ENCODE results near the gene KCND2. TPM values are rescaled to one million over a fixed set of nuclear protein-coding genes. Genes with fewer than 3 reads are reported as not detected.

Gene KCND2
- total and polyA plus RNA-seq, 2 donors: 0.20 to 5.9 TPM

DNA sequence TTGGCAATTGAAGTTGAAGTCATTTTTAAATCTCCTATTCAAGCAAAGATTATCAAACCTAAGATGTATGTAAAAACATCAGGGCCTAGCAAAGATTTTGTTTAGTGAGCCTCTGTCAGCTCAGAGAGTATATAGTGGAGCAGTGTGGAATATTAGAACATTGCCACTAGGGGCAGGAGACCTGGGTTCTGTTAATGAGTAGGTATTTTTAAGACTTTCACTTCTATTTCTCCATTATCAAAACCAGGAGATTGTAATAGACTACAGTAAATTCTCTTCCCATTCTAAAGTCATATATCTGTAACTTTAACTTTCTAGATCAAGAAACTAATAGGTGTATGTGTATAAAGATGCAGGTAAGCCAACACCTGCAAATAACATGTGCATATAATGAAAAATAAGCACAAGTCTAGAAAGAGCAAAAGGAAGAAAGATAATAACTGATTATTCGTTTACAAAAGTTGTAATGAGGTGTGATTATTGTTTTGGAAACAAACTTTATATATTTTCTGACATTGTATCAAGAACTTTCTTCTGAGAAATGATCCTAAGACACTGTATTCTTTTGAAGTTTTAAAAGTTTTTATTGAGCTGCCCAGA is 64.4 kb downstream of the KCND2 start:
- Histone ChIP-seq H3K27ac (ENCODE audit: low read depth) (no peak overlapping the region), H3K4me1 (ENCODE audit: insufficient read depth) (no peaks in the 10 kb centered on the region), H3K4me3 (ENCODE audit: low read depth, low read length) (no peak overlapping the region), H3K36me3 (ENCODE audit: insufficient read depth) (no peaks in the 10 kb centered on the region)
- DNase-seq (ENCODE audit: extremely low spot score): no peak
- 66% methylated on average over 1 of the region's 1 CpG for WGBS

- DNase-seq (ENCODE audit: extremely low spot score): no peak
- 57% methylated on average over 5 of the region's 5 CpGs for WGBS
- no peak overlapping the region for H3K27ac ChIP-seq (ENCODE audit: low read depth)
These were observed 71.3 kb downstream of the KCND2 start for GRCh38 chr7:120344276-120344675.

GRCh38 chr7:120353171-120353570 is 80.2 kb downstream of the KCND2 start:
- WGBS: 92% methylated on average over 3 of the region's 3 CpGs
- H3K4me3 ChIP-seq (ENCODE audit: low read depth, low read length): no peak overlapping the region

More at GRCh38 chr7:120344276-120344675, 71.3 kb downstream of the KCND2 start:
- H3K36me3 ChIP-seq (ENCODE audit: insufficient read depth): no peaks in the 10 kb centered on the region
- no peak overlapping the region for H3K4me3 ChIP-seq (ENCODE audit: low read depth, low read length)
- no peaks in the 10 kb centered on the region for H3K4me1 ChIP-seq (ENCODE audit: insufficient read depth)

DNA sequence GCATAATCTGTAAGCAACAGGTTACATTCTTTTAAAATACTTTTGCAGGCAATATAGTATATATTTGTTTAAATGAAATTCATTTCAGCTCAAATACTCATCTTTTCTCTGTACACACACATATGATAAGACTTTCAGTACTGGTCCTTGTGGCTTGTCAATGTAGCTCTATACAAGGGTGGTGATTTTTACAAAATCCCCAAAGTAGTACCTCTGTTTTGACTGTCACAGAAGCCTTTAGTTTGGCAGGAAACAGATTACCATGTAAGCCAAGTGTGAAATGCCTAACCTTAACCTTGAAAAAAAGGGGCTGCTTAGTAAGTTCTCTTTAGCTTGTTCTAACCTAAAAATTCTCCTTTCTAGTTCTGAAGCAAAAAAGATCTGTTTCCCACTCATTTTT is 87.9 kb downstream of the KCND2 start:
- H3K4me3 ChIP-seq (ENCODE audit: low read depth, low read length): no peak overlapping the region
- H3K4me1 ChIP-seq (ENCODE audit: insufficient read depth): no peaks in the 10 kb centered on the region
- no peak overlapping the region for H3K27ac ChIP-seq (ENCODE audit: low read depth)
- no peak for DNase-seq (ENCODE audit: extremely low spot score)
- no peaks in the 10 kb centered on the region for H3K36me3 ChIP-seq (ENCODE audit: insufficient read depth)

More at GRCh38 chr7:120353171-120353570, 80.2 kb downstream of the KCND2 start:
- no peak for DNase-seq (ENCODE audit: extremely low spot score)
- H3K27ac ChIP-seq (ENCODE audit: low read depth): no peak overlapping the region
- no peaks in the 10 kb centered on the region for H3K36me3 ChIP-seq (ENCODE audit: insufficient read depth)
- no peaks in the 10 kb centered on the region for H3K4me1 ChIP-seq (ENCODE audit: insufficient read depth)

DNA sequence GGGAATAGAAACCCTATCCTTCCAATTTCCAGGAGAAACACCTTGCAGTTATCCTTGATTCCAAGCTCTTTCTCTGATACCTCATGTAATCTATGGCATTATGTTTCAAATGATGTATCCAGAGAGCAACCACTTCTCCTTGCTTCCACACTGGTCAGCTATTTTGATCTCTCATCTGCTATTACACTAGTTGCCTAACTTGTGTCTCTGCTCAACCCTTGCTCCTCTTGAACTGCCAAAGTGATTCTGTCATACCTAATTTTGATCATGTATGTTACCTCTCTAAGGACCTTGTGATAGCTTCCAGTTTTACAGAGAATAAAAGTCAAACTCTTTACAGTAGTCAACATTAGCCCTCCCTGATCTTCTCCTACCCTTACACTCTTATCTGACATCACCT is 90.4 kb downstream of the KCND2 start:
- no peak overlapping the region for H3K27ac ChIP-seq (ENCODE audit: low read depth)
- H3K4me3 ChIP-seq (ENCODE audit: low read depth, low read length): no peak overlapping the region
- no peaks in the 10 kb centered on the region for H3K36me3 ChIP-seq (ENCODE audit: insufficient read depth)
- DNase-seq (ENCODE audit: extremely low spot score): no peak
- no peaks in the 10 kb centered on the region for H3K4me1 ChIP-seq (ENCODE audit: insufficient read depth)

DNA sequence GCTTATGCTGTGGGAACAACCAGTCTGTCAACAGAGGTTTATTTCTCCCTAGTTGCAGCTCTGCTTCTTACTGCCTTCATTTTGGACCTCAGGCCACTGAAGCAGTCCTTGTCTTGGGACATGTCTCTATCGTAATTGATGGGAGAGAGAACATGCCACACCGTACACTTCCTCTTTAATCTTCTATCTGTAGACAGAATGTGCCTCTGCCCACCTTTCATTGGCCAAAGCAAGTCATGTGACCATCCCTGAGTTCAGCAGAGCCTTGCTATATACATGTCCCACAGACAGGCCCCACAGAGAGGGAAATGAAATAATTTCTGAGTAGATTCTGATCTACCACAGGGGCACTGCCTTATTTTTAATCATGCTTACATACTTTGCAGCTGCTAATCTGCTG is 98.0 kb downstream of the KCND2 start:
- DNase-seq (ENCODE audit: extremely low spot score): no peak
- Histone ChIP-seq H3K4me1 (ENCODE audit: insufficient read depth) (no peaks in the 10 kb centered on the region), H3K4me3 (ENCODE audit: low read depth, low read length) (no peak overlapping the region), H3K27ac (ENCODE audit: low read depth) (no peak overlapping the region), H3K36me3 (ENCODE audit: insufficient read depth) (no peaks in the 10 kb centered on the region)
- WGBS: 82% methylated on average over 2 of the region's 2 CpGs

DNA sequence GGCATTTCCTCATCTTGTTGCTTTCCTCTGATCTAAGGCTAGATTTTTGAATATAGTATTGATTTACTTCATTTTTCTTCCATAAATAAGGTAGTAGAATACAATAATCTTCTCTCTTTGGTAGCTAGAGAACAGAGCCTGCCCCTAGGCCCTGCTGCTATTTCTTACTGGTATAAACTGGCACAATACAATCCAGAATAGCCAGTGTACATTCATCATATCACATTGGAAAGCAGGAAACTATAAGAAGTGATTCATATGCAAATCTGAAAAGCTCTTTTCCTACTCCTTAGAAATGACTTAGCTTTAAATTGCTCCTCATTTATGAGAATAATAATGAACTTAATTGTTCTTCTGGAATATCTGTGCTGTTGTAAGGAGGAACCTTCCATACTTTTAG is 100.2 kb downstream of the KCND2 start:
- H3K27ac ChIP-seq (ENCODE audit: low read depth): no peak overlapping the region
- H3K4me1 ChIP-seq (ENCODE audit: insufficient read depth): no peaks in the 10 kb centered on the region
- no peak overlapping the region for H3K4me3 ChIP-seq (ENCODE audit: low read depth, low read length)
- DNase-seq (ENCODE audit: extremely low spot score): no peak
- H3K36me3 ChIP-seq (ENCODE audit: insufficient read depth): no peaks in the 10 kb centered on the region

- H3K4me3 ChIP-seq (ENCODE audit: low read depth, low read length): no peak overlapping the region
- no peak overlapping the region for H3K27ac ChIP-seq (ENCODE audit: low read depth)
- H3K4me1 ChIP-seq (ENCODE audit: insufficient read depth): no peaks in the 10 kb centered on the region
- H3K36me3 ChIP-seq (ENCODE audit: insufficient read depth): no peaks in the 10 kb centered on the region
- no peak for DNase-seq (ENCODE audit: extremely low spot score)
These were observed 121.6 kb downstream of the KCND2 start for GRCh38 chr7:120394595-120394994.

- no peak overlapping the region for H3K27ac ChIP-seq (ENCODE audit: low read depth)
- no peaks in the 10 kb centered on the region for H3K36me3 ChIP-seq (ENCODE audit: insufficient read depth)
- 76% methylated on average over 3 of the region's 3 CpGs for WGBS
- no peaks in the 10 kb centered on the region for H3K4me1 ChIP-seq (ENCODE audit: insufficient read depth)
- DNase-seq (ENCODE audit: extremely low spot score): no peak
- no peak overlapping the region for H3K4me3 ChIP-seq (ENCODE audit: low read depth, low read length)
These were observed 122.6 kb downstream of the KCND2 start for GRCh38 chr7:120395526-120396019.

- WGBS: 89% methylated on average over 3 of the region's 3 CpGs
- Histone ChIP-seq H3K4me1 (ENCODE audit: insufficient read depth) (no peaks in the 10 kb centered on the region), H3K4me3 (ENCODE audit: low read depth, low read length) (no peak overlapping the region), H3K36me3 (ENCODE audit: insufficient read depth) (no peaks in the 10 kb centered on the region), H3K27ac (ENCODE audit: low read depth) (no peak overlapping the region)
- DNase-seq (ENCODE audit: extremely low spot score): no peak
These were observed 125.5 kb downstream of the KCND2 start for GRCh38 chr7:120398284-120399000.

DNA sequence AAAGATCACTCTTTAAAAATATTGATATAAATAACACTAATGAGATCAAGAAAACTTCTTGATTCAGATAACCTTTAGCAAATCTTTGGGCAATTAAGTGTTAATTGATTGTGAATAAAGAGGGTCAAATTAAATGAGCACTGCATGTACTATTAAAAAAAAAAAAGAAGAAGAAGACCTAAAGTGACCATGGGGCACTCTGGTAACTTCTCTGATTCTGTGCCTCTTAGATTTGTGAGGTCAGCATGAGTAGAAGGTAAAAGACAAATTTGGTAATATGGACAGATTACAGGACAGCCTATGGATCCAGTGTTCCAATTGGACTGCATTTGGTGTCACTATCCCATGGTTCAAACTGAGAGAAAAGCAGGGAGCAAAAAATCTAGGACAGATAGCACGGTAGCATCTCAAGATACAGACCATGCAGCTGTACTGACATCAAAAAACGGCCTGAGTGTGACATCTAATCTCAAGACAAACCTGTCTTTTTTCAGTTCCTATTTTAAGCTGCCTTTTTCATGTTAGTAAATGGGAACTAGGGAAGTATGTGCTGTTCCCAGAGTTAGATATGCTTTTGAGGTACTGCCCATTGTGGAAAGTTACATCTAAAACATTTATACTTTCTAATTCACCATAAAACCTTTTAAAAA is 128.0 kb downstream of the KCND2 start:
- Histone ChIP-seq H3K36me3 (ENCODE audit: insufficient read depth) (no peaks in the 10 kb centered on the region), H3K27ac (ENCODE audit: low read depth) (no peak overlapping the region), H3K4me3 (ENCODE audit: low read depth, low read length) (no peak overlapping the region), H3K4me1 (ENCODE audit: insufficient read depth) (no peaks in the 10 kb centered on the region)
- 61% methylated on average over 2 of the region's 2 CpGs for WGBS
- no peak for DNase-seq (ENCODE audit: extremely low spot score)

GRCh38 chr7:120402079-120402767 is 129.2 kb downstream of the KCND2 start:
- Histone ChIP-seq H3K27ac (ENCODE audit: low read depth) (no peak overlapping the region), H3K36me3 (ENCODE audit: insufficient read depth) (no peaks in the 10 kb centered on the region), H3K4me1 (ENCODE audit: insufficient read depth) (no peaks in the 10 kb centered on the region), H3K4me3 (ENCODE audit: low read depth, low read length) (no peak overlapping the region)
- DNase-seq (ENCODE audit: extremely low spot score): no peak
- 26% methylated on average over 4 of the region's 4 CpGs for WGBS

DNA sequence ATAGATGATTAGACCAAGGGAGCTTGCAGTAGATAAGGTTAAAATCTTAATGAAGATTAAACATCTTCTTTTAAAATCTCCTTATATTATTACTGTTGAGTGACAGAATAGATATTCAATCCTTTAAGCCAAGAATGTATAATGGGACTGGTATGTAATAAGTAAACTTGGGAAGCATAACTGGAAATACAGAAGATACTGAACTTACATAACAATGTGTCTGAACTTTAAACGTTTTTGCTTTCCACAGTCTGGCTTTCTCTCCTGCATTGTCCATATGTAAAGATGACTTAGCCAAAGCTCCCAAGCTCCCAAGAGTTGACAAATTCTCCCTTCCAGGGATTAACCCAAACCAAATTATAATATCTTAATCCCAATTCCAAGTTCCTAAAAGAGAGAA is 129.8 kb downstream of the KCND2 start:
- no peaks in the 10 kb centered on the region for H3K36me3 ChIP-seq (ENCODE audit: insufficient read depth)
- no peak overlapping the region for H3K27ac ChIP-seq (ENCODE audit: low read depth)
- no peak for DNase-seq (ENCODE audit: extremely low spot score)
- 8% methylated on average over 1 of the region's 1 CpG for WGBS
- H3K4me3 ChIP-seq (ENCODE audit: low read depth, low read length): no peak overlapping the region
- H3K4me1 ChIP-seq (ENCODE audit: insufficient read depth): no peaks in the 10 kb centered on the region

DNA sequence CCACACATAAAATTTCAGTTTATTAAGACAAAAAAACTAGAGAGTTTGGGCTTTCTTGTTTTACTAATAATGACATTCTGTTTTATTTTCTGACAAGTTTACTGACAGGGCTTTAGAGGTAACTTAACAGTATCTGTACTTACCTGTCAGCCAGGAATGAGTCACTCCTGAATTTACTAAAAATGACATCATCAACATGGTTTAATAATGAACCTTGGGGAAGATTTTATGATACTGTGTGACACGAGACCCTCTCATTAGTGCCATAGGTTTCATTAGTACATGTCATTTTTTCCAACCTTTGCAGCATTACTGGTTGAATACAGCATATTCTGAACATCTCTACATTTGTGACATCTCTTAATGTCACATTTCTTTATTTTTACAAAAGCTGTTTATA is 131.1 kb downstream of the KCND2 start:
- H3K4me3 ChIP-seq (ENCODE audit: low read depth, low read length): no peak overlapping the region
- H3K36me3 ChIP-seq (ENCODE audit: insufficient read depth): no peaks in the 10 kb centered on the region
- no peak for DNase-seq (ENCODE audit: extremely low spot score)
- WGBS: 74% methylated on average over 1 of the region's 1 CpG
- H3K27ac ChIP-seq (ENCODE audit: low read depth): no peak overlapping the region
- H3K4me1 ChIP-seq (ENCODE audit: insufficient read depth): no peaks in the 10 kb centered on the region

Data from urinary bladder (tissue), 4 donors.